ENCODE data around the gene USP33. TPM values are rescaled to one million over a fixed set of nuclear protein-coding genes. Genes with fewer than 3 reads are reported as not detected.
"Not testable (repeated sequence)": the region's sequence is repeated elsewhere in the genome, so short reads cannot be mapped to it uniquely, and the experiment has no call there.

The USP33 gene
- polyA plus RNA-seq, 12 donors: 28.3 to 61.1 (median 38.1) TPM; not detected in 1

DNA sequence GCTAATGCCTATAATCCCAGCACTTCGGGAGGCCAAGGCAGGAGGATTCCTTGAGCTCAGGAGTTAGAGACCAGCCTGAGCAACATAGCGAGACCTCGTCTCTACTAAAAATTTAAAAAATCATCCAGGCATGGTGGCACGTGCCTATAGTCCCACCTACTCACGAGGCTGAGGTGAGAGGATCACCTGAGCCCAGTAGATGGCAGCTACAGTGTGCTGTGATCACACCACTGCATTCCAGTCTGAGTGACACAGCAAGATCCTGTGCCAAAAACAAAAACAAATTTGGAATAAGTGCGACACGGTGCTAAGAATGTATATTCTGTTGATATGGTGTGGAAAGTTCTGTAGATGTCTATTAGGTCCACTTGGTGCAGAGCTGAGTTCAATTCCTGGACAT is 15.1 kb downstream of the USP33 start:
- no peak for DNase-seq

DNA sequence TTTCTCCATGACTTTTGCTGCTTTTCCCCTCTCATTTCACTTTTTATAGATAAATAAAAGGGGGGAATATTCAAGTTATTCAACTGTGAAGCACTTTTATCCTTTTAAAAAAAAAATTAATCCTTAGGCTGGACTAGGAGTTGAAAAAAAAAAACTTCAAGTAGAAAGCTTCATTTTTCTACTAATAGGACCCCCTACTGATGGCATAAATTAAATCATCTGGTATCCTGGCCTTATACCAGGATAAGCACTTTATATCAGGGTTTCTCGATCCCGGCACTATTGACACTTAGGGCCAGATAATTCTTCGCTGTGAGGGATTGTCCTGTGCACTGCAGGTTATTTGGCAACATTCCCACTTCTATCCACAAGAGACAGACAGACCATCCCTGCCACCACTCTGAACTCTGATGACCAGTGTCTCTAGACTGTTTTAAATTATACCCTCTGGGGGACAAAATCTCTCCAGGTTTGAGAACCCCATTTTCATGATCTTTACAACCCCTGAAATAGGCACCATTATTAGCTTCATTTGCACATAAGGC is 17.6 kb downstream of the USP33 start:
- no peak for DNase-seq

DNA sequence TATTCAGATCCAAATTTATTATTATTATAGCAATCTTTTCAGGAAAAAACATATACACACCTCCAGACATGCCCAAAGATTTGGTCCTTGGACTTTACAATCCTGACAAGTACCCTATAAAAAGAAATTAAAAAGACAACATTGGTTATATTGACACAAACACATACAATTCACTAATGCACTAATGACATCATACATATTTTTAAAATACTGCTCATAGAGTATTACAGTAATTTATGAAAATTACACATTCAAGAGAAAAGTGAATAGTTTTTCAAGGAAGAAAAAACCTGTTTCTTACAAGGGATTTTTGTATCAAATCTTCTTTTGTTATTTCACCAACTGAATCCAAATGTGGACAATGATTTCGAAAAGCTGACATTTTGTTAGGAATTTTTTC is 18.3 kb downstream of the USP33 start:
- no peak for DNase-seq

DNA sequence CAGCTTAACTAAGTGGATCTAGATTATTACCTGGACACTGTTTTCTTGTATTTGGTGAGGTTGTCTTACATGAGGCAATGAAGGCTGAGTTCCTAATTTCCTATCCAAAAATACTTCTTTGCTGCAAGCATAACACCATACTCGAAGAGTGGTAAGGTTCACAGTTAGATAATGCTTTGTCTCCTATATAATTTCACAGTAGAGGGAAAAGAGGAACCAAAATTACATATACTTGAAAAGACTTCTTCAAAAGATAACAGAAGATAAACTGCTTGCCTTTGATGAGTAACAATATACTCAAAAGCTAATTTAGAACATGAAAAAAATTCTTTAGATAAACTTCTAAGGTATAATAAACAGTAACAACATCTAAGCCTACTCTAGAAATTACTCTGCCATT is 20.4 kb downstream of the USP33 start:
- DNase-seq: no peak

DNA sequence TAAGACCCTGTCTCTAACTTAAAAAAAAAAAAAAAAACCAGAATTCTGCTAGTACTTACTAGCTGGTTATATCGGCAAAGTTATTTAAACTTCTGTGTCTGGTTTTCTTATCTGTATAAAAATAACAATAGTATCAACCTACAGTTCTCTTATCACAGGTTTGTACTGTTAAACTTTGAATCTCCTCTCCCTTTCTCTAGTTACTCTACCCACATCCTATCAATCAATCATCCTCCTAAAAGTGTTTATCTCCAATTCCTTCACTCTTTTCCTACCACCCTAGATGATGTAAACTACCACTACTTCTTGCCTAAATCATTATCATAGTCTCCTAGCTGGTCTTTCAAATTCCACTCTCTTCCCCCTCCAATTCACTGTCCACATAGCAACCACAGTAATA is 27.6 kb downstream of the USP33 start:
- DNase-seq: no peak

DNA sequence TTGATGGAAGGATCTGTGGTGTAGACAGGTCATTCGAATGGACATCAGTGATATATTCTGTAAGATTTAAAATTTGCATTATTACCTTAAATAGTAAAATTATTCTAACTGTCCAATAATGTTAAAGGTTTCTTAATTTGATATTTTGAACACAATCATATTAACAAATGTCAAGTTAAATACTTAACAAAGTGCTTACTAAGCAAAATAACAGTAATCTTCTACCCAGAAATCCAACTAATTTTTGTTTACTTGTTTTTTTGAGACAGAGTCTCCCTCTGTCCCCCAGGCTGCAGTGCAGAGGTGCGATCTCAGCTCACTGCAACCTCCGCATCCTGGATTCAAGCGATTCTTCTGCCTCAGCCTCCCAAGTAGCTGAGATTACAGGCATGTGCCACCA is 33.9 kb downstream of the USP33 start:
- no peak for DNase-seq

DNA sequence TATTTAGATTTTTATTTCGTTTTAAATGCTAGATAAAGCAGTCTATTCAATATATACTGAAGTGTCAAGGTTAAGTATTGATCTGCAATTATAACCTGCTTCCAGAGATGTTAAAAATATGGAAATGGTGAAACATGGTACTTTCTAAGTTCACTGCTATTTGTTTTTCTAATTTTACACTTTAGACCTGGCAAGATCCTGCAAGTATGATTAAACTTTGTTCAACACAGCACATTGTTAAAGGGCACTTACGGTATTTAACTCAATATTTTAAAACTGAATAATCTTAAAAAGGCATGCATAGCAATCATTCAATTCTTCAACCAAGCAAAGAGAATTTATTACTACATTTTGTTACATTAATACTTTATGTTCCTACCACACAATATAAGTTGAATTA is 41.5 kb downstream of the USP33 start:
- DNase-seq: no peak

DNA sequence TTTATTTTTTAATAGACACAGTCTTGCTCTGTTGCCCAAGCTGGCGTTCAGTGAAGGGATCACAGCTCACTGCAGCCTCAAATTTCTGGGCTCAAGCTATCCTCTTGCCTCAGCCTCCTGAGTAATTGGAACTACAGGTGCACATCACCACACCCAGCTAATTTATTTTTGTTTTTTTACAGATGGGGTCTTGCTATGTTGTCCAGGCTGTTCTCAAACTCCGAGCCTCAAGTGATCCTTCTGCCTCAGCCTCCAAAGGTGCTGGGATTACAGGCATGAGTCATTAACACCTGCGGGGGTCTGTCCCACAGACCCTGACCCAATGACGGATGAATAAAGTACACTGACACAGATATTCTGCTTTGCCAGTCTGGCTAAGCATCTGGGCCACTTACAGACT is 43.6 kb downstream of the USP33 start:
- no peak for DNase-seq

DNA sequence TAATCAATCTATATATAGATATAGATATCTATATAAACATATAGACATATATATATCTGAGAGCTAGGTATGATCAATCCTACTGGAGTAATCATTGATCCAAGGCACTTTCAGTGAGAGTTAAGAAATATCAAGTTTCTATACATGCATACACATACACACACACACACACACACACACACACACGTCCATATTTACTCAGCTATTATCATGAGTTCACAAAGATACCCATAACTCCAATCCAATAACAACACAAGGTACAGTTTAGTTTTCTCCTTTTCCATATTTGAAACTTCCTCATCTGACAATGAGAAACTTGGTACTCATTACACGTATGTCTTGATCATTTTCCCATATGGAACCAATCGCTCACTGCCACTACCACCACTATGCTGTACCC is 49.9 kb downstream of the USP33 start:
- DNase-seq: no peak

DNA sequence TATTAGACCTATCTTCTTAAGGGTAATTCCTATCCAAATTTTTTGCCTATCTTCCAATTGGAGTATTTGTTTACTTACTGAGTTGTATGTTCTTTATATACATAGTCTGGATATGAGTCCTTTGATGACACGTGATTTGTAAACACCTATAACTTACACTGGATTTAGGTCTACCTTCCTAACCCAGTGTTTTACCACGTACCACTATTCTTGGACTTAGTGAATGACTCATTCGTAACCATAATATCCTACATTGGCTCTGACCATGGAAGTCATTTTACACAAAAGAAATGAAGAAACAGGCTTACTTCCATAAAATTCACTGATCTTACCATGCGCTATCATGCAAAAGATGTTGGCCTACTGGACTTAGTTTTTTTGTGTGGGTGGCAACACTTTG is 53.3 kb downstream of the USP33 start:
- DNase-seq: no peak

DNA sequence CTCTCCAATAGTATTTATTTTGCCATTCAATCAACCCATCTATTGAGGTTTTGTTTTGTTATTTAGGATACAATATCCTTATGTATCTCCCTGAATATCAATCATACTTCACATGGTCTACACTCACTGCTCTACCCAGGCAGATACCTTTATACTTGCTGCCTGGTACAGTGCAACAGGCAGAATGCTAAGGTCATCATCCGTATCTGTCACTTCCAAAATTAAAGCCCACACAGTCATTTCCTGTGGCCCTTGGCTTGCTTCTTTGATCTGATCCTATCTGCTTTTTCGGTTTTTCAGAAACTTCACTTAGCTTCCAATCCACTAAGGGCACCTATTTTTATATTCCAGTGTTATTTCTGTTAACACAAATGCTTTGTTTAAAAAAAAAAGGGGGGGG is 54.9 kb downstream of the USP33 start:
- no peak for DNase-seq

DNA sequence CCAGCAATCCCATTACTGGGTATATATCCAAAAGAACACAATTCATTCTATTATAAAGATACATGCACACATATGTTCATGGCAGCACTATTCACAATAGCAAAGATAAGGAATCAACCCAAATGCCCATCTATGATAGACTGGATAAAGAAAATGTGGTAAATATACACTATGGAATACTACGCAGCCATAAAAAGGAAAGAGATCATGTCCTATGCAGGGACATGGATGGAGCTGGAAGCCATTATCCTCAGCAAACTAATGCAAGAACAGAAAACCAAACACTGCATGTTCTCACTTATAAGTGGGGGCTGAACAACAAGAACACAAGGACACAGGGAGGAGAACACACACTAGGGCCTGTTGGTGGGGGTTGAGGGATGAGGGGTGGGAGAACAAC is 60.0 kb downstream of the USP33 start:
- not testable (repeated sequence) for DNase-seq

DNA sequence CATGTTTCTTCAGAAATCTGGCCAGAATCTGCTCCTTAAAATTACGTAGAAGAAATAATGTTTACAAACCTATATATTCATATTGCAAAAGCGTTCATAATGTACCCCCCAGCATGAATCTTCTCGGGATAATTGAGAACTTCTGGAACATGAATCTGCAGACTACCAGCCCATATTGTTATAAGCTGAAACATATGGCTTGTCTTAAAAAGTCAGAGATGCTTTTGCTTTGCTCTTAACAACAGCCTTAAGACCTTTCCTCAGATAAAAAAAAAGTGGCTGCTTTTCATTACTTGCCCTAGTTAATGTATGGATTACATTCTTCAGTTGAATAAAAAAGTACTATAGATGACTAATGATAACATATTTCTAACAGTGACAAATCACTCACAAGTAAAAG is 62.2 kb downstream of the USP33 start:
- no peak for DNase-seq

DNA sequence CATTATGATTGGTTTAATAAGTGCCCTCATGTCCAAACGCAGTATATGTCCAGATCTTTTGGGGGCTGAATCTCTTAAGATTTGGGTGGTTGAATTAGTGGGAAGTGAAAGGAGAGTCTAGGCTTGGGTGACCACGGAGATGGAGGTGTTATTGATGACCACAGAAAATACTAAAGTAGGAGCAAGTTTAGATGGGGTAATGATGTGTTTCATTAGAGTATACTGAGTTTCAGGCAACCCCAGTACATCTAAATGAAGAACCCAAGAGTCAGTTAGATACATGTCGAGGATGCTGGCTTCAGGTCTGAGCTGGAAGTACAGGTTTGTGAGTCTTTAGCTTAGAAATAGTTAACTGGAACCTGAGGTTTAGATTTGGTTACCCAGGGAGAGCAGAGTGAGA is 70.7 kb downstream of the USP33 start:
- no peak for DNase-seq

DNA sequence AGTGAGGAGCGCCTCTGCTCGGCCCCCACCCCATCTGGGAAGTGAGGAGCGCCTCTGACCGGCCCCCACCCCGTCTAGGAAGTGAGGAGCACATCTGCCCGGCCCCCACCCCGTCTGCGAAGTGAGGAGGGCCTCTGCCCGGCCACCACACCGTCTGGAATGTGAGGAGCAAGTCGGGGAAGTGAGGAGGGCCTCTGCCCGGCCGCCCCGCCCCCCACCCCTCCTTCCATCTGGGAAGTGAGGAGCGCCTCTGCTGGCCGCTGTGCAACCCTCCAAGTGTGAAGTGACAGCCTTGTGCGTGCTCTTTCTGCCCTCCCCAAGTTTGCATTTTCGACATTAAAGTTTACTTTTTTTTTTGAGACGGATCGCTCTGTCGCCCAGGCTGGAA is 72.1 kb downstream of the USP33 start:
- DNase-seq: peak; percentile 7

DNA sequence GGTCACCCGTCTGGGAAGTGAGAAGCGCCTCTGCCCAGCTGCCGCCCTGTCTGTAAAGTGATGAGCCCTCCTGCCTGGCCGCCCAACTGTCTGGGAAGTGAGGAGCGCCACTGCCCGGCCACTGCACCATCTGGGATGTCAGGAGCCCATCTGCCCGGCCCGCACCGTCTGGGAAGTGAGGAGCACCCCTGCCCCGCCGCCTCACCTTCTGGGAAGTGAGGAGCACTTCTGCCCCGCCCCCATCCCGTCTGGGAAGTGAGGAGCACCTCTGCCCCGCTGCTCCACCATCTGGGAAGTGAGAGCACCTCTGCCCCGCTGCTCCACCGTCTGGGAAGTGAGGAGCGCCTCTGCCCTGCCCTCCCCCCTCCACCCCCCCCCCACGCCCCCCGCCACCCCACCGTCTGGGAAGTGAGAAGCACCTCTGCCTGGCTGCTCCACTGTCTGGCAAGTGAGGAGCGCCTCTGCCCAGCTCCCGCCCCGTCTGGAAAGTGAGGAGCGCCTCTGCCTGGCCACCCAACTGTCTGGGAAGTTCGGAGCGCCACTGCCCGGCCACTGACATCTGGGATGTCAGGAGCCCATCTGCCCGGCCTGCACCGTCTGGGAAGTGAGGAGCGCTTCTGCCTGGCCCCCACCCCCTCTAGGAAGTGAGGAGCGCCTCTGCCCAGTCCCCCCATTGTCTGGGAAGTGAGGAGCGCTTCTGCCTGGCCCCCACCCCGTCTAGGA is 72.7 kb downstream of the USP33 start:
- DNase-seq: no peak

DNA sequence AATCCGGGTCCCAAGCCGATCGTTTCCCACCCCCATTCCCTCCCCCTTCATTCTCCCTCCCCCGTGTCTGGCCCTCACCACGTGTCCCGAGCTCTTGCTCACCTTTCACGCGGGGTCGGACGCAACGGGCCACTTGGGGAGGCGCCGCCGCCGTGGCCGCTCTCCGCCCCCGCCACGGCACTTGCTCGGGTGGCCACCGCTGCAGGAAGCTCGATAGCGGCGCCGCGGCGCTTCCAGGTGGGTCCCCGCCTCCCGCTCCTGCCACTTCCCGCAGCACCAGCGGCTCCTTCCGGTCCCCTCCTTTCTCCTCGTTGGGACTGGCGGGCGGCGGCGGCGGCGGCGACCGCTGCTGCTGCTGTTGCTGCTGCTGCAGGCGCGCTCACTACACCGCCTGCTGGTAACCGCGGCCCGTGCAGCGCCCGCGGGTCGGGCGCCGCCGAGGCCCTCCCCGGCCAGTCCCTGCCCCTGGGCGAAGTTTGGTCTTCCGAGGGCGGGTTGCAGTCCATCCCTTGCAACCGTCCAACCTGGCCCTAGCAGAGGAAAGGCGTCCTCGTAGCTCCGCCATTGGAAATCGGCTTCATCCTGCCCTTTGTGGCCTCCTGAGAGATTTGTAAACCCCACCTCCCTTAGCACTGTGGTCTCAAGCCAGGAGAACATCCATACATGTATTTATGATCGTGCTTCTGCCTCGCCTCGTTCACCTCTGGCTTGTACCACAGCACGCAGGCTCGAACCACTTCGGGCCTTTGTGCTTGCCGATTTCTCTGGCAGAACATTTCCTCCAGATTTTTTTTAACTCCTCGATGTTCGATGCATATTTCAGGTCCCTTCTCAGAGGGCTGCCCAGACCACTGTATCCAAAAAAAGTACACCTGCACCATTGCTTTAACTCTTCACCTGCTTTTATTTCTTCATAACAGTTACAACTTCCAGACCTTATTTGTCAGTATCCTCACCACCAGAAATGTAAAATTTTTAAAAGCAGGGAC is 76.2 kb downstream of the USP33 start:
- peak; percentile 89 for DNase-seq

DNA sequence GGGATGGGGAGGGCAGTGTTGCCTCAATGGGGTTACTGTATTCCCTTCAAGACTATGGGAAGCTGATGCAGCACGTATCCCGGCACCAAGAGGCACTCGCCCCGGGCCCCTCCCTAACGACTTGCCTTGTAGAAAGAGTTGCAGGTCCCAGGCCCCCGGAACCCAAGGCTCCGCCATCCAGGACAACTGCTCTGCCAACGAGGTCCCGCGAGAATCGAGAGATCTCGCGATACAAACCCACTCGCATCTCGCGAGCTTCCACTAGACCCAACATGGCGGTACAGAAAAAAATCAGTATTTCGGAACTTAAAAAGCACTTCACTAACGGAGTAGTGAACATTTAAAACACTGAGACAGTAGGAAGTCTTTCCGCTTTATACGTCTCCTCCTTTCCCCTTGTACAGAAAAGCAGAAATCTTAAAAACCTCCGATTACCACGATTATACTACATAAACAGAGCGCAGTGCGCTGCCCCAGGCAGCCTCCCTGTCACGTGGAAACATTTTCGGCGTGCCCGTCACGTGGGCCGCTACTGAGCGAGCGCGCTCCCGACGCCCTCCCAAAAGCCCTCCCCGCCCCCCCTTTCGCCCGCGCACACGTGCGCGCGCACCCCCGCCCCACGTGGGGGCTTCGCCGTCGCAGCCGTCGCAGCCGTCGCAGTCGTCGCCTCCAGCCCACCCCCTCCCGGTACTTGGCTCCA is 77.0 kb downstream of the USP33 start, which contains the start of gene ZZZ3:
Gene ZZZ3 (minus strand): TSS at position 199 of the 700 bp plus-strand sequence. CDS start 49,304 bp downstream, outside the sequence.
- peak; percentile 97 for DNase-seq

DNA sequence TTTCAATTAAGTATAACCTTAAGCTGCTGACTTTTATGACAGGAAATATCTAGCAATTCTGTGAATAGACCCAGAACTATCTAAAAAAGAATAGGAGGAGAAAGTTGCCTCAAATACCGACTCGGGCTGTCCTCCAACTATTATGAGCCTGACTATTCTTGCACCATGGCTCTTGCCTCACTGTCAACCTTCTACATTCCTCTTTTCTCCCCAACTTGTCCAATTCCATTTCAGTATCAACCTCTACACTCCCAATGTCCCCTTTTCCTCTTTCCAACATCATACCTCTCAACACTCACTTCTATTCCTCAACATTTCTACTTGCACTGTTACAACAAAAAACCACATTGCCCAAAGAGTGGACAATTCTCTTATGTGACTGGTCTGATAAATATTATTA is 79.5 kb downstream of the USP33 start:
- no peak for DNase-seq

DNA sequence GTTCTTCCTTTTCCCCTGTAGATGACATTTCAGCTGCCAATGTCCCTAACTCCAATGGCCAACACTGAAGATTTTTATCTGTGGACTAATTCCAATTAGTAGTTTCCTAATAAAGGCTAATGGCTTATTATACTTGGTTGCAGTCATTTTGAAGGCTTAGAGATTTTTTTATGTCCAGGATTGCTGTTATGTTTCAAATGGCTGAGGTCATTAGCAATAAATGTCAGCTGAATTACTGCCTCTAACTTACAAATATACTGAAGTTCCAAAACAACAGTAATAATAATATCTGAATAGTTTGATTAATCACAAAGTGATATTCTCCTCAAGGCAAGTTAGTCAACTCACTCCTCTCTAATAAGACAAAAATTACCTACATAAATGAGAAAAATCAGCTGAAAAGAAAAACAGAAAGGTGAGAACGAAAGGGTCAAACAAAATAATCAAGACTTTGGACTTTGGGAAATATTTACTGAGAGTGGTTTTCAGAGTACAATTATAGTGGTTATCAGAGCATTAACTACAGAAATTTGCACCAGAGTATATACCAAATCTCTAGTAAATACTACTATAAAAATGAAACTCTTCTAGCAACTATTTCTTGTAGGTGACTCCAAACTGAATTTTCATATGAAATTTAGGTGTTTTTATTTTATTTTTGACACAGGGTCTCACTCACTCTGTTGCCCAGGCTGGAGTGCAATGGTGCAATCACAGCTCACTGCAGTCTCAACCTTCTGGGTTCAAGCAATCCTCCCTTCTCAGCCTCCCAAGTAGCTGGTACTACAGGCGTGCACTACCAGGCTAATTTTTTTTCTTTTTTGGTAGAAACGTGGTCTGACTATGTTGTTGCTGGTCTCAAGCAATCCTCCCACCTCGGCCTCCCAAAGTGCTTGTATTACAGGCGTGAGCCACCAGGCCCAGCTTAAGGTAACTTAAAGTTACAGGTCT is 80.7 kb downstream of the USP33 start:
- DNase-seq: no peak

DNA sequence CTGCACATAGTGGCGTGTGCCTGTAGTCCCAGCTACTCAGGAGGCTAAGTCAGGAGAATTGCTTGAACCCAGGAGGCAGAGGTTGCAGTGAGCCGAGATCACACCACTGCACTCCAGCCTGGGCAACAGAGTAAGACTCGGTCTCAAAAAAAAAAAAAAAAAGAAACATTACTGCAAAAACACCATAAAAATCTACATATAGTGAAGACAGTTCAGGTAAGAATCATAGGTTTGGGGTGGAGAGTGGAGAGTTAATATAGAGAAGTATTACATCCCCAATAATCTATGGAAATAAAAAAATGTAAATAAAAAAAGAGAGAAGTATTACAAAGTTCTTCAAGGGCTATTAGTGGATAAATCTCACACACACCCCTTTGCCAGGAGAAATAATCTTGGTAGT is 84.8 kb downstream of the USP33 start:
- not testable (repeated sequence) for DNase-seq
